ENCODE data around the gene ARID1B.

GRCh38 chr6:156842598-156843250 is 65.5 kb downstream of the ARID1B start:
- TF ChIP-seq, protein P1, sequence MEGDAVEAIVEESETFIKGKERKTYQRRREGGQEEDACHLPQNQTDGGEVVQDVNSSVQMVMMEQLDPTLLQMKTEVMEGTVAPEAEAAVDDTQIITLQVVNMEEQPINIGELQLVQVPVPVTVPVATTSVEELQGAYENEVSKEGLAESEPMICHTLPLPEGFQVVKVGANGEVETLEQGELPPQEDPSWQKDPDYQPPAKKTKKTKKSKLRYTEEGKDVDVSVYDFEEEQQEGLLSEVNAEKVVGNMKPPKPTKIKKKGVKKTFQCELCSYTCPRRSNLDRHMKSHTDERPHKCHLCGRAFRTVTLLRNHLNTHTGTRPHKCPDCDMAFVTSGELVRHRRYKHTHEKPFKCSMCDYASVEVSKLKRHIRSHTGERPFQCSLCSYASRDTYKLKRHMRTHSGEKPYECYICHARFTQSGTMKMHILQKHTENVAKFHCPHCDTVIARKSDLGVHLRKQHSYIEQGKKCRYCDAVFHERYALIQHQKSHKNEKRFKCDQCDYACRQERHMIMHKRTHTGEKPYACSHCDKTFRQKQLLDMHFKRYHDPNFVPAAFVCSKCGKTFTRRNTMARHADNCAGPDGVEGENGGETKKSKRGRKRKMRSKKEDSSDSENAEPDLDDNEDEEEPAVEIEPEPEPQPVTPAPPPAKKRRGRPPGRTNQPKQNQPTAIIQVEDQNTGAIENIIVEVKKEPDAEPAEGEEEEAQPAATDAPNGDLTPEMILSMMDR (conservative IDR thresholded peaks at IDR 0.05; ENCODE audit: low read depth, low read length), result no peak
- TF ChIP-seq EZH2 (IDR thresholded peaks at IDR 0.05; ENCODE audit: low read length, unreplicated experiment), result no peak
